Liver (tissue), 9 donors: Measurements from ENCODE around the gene ARID5B. TPM values are rescaled to one million over a fixed set of nuclear protein-coding genes. Genes with fewer than 3 reads are reported as not detected.

Experiments used
- DNase-seq: peaks from one replicate; pipeline ENCODE4 v3.0.0-alpha.2; 2017; ENCODE audit warnings: low spot score
- H3K27ac ChIP-seq, 2 donors: one replicate each; pipeline ENCODE4 v1.7.0; 2013; ENCODE audit warnings: inconsistent platforms in 2 of 2, low read length in 2 of 2, control low read depth in 1 of 2, low read depth in 1 of 2, mild to moderate bottlenecking in 1 of 2
- H3K27me3 ChIP-seq, 4 donors: one replicate each; pipeline versions ENCODE4 v1.6.1 to v1.7.0; 2013; ENCODE audit warnings: low read length in 3 of 4, inconsistent platforms in 1 of 4, mild to moderate bottlenecking in 1 of 4, moderate library complexity in 1 of 4; ENCODE audit not compliant: control insufficient read depth in 4 of 4, insufficient read depth in 4 of 4
- H3K36me3 ChIP-seq, 4 donors: one replicate each; pipeline versions ENCODE4 v1.6.1 to v1.7.0; 2013; ENCODE audit warnings: low read length in 3 of 4, mild to moderate bottlenecking in 3 of 4, low read depth in 1 of 4, moderate library complexity in 1 of 4; ENCODE audit not compliant: control insufficient read depth in 4 of 4, insufficient read depth in 3 of 4
- H3K4me1 ChIP-seq, 4 donors: one replicate each; pipeline versions ENCODE4 v1.6.1 to v1.7.0; 2013; ENCODE audit warnings: low read length in 3 of 4, mild to moderate bottlenecking in 3 of 4, moderate library complexity in 1 of 4; ENCODE audit not compliant: control insufficient read depth in 4 of 4, insufficient read depth in 4 of 4
- H3K4me3 ChIP-seq, 3 donors: one replicate each; pipeline versions ENCODE4 v1.6.1 to v1.7.0; 2013; ENCODE audit warnings: low read length in 3 of 3, control low read depth in 1 of 3, low read depth in 1 of 3, mild to moderate bottlenecking in 1 of 3
- H3K9ac ChIP-seq, 2 donors: one replicate each; pipeline ENCODE4 v1.7.0; 2013; ENCODE audit warnings: low read length in 2 of 2, mild to moderate bottlenecking in 2 of 2, moderate library complexity in 2 of 2, control low read depth in 1 of 2, low read depth in 1 of 2
- H3K9me3 ChIP-seq, 4 donors: one replicate each; pipeline versions ENCODE4 v1.6.1 to v1.7.0; 2013; ENCODE audit warnings: low read length in 3 of 4; ENCODE audit not compliant: control insufficient read depth in 4 of 4
- ATF3 ChIP-seq: IDR thresholded peaks from 2 replicates; pipeline ENCODE4 v1.6.1; 2016; ENCODE audit warnings: antibody characterized with exemption
- CTCF ChIP-seq: fragments of 150-350 bp; IDR thresholded peaks from 2 replicates; pipeline ENCODE4 v1.5.1; 2017; ENCODE audit warnings: improper control_type of control experiment, low read depth, low read length; ENCODE audit not compliant: missing input control
- EGR1 ChIP-seq, 2 donors: IDR thresholded peaks; 2 replicates each; pipeline ENCODE4 v1.6.1; 2016 to 2018; ENCODE audit warnings: antibody characterized with exemption in 2 of 2, low read depth in 2 of 2
- FOXA1 ChIP-seq: IDR thresholded peaks from 2 replicates; pipeline ENCODE4 v1.6.1; 2016; ENCODE audit warnings: antibody characterized with exemption
- FOXA2 ChIP-seq: IDR thresholded peaks from 2 replicates; pipeline ENCODE4 v1.6.1; 2016; ENCODE audit warnings: antibody characterized with exemption
- GABPA ChIP-seq, 2 donors: IDR thresholded peaks in 1 of 2; conservative IDR thresholded peaks in 1 of 2; 2 replicates each; pipeline ENCODE4 v1.6.1; 2016; ENCODE audit warnings: antibody characterized with exemption in 2 of 2, mild to moderate bottlenecking in 1 of 2, moderate library complexity in 1 of 2
- HNF4A ChIP-seq, 2 donors: conservative IDR thresholded peaks; 2 replicates each; pipeline ENCODE4 v1.6.1; 2016; ENCODE audit warnings: antibody characterized with exemption in 2 of 2, mild to moderate bottlenecking in 2 of 2
- JUND ChIP-seq, 2 donors: IDR thresholded peaks; 2 replicates each; pipeline ENCODE4 v1.6.1; 2016; ENCODE audit warnings: antibody characterized with exemption in 2 of 2
- MAX ChIP-seq: IDR thresholded peaks from 2 replicates; pipeline ENCODE4 v1.6.1; 2016; ENCODE audit warnings: antibody characterized with exemption
- RAD21 ChIP-seq, 2 donors: IDR thresholded peaks; 2 replicates each; pipeline ENCODE4 v1.6.1; 2016; ENCODE audit warnings: antibody characterized with exemption in 2 of 2, mild to moderate bottlenecking in 2 of 2
- RXRA ChIP-seq, 2 donors: IDR thresholded peaks; 2 replicates each; pipeline ENCODE4 v1.6.1; 2017 to 2018; ENCODE audit warnings: antibody characterized with exemption in 2 of 2, mild to moderate bottlenecking in 1 of 2
- SP1 ChIP-seq: IDR thresholded peaks from 2 replicates; pipeline ENCODE4 v1.6.1; 2018; ENCODE audit warnings: antibody characterized with exemption, mild to moderate bottlenecking
- TAF1 ChIP-seq: conservative IDR thresholded peaks from 2 replicates; pipeline ENCODE4 v1.6.1; 2016; ENCODE audit warnings: antibody characterized with exemption, mild to moderate bottlenecking
- YY1 ChIP-seq: IDR thresholded peaks from 2 replicates; pipeline ENCODE4 v1.6.1; 2016; ENCODE audit warnings: antibody characterized with exemption, mild to moderate bottlenecking
- ZBTB33 ChIP-seq: IDR thresholded peaks from 2 replicates; pipeline ENCODE4 v1.6.1; 2016; ENCODE audit warnings: antibody characterized with exemption
- WGBS: extraction: QIAGEN DNeasy Blood & Tissue Kit; methylation state at CpG from one replicate; pipeline ENCODE4 v1.1.7; 2013; 5-methylcytosine and 5-hydroxymethylcytosine counted together
- polyA plus RNA-seq, 2 donors: library from polyadenylated mRNA; stranded (reverse) in 1 of 2; unstranded in 1 of 2; fragments of 200-250 nt in 1 of 2; fragments of >200 nt in 1 of 2; fragmentation: Nextera tagmentation in 1 of 2; extraction: Ambion mirVana in 1 of 2; gene quantifications; one replicate each; pipeline versions ENCODE4 v1.2.1 to v1.2.3, GENCODE V29; 2013 to 2015
- total RNA-seq, 2 donors: library from RNA; depleted of rRNA; stranded (reverse); fragments of >200 nt; gene quantifications; one replicate each; pipeline ENCODE4 v1.2.3, GENCODE V29; 2014
- TF ChIP-seq, protein P1 (sequence below): IDR thresholded peaks from 2 replicates; pipeline ENCODE4 v1.6.1; 2016; ENCODE audit warnings: antibody characterized with exemption, mild to moderate bottlenecking
- donor health status: healthy.
- donor health status: healthy.
- donor health status: healthy.
- donor health status: healthy.
- donor health status: healthy.

Gene ARID5B
- total and polyA plus RNA-seq, 4 donors = 1.3 to 6.4 (median 5.2) TPM

GRCh38 chr10:62047228-62047892 lies 145.9 kb downstream of the ARID5B start:
- WGBS = 86% methylated on average over 3 of the region's 3 CpGs
- no peak for DNase-seq
- Histone ChIP-seq H3K9ac (no peak overlapping the region), H3K9me3 (no peaks in the 10 kb centered on the region), H3K27me3 (no peaks in the 10 kb centered on the region), H3K4me1 (peaks cover 6 to 41% (median 17%) of the 10 kb centered on the region in 4 donors), H3K27ac (peak overlapping the region; percentile 87 to 93), H3K4me3 (no peak overlapping the region), H3K36me3 (peaks cover 0 to 5% (median 4%) of the 10 kb centered on the region in 4 donors)
- TF ChIP-seq FOXA1 = no peak
- no peak for TF ChIP-seq RAD21 (IDR thresholded peaks at IDR 0.05)
- no peak for TF ChIP-seq SP1
- no peak for TF ChIP-seq JUND (IDR thresholded peaks at IDR 0.05)
- TF ChIP-seq YY1 = no peak
- TF ChIP-seq RXRA (IDR thresholded peaks at IDR 0.05) = no peak
- no peak for TF ChIP-seq TAF1
- TF ChIP-seq GABPA (IDR thresholded peaks at IDR 0.05 in 1 of 2, conservative IDR thresholded peaks at IDR 0.05 in 1 of 2) = no peak
- no peak for TF ChIP-seq FOXA2
- no peak for TF ChIP-seq ATF3
- TF ChIP-seq, protein P1, sequence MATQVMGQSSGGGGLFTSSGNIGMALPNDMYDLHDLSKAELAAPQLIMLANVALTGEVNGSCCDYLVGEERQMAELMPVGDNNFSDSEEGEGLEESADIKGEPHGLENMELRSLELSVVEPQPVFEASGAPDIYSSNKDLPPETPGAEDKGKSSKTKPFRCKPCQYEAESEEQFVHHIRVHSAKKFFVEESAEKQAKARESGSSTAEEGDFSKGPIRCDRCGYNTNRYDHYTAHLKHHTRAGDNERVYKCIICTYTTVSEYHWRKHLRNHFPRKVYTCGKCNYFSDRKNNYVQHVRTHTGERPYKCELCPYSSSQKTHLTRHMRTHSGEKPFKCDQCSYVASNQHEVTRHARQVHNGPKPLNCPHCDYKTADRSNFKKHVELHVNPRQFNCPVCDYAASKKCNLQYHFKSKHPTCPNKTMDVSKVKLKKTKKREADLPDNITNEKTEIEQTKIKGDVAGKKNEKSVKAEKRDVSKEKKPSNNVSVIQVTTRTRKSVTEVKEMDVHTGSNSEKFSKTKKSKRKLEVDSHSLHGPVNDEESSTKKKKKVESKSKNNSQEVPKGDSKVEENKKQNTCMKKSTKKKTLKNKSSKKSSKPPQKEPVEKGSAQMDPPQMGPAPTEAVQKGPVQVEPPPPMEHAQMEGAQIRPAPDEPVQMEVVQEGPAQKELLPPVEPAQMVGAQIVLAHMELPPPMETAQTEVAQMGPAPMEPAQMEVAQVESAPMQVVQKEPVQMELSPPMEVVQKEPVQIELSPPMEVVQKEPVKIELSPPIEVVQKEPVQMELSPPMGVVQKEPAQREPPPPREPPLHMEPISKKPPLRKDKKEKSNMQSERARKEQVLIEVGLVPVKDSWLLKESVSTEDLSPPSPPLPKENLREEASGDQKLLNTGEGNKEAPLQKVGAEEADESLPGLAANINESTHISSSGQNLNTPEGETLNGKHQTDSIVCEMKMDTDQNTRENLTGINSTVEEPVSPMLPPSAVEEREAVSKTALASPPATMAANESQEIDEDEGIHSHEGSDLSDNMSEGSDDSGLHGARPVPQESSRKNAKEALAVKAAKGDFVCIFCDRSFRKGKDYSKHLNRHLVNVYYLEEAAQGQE = no peak
- TF ChIP-seq EGR1 (IDR thresholded peaks at IDR 0.05; ENCODE audit: low read depth in 2 of 2) = no peak
- TF ChIP-seq ZBTB33 = no peak
- no peak for TF ChIP-seq MAX
- no peak for TF ChIP-seq HNF4A (conservative IDR thresholded peaks at IDR 0.05)
- no peak for TF ChIP-seq CTCF
